ENCODE measurements around the gene ALAD.
A peak's percentile ranks its signal among the peaks of the same experiment; 100 is the strongest.
"Not testable (repeated sequence)": the region's sequence is repeated elsewhere in the genome, so short reads cannot be mapped to it uniquely, and the experiment has no call there.

Gene ALAD

DNA sequence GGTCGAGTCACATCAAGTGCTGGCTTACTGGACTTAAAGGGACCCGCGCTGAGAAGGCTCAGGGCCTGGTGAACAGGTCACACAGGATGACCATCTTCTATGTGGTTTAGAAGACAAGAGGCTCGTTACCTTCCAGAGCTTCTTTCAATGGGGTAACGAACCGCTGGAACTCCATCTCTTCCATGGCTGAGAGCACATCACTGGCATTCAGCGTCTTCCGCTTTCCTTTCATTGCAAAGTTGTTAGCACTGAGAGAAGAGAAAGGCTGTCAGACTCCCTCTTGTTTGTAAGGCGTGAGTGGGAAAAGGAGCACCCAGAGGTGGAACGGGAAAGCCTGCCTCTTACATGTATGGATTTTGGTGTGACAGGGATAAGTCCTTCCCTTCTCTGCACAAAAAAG, 8.4 kb upstream of the ALAD start:
- H3K9me2 ChIP-seq (replicated peaks; ENCODE audit: insufficient read depth, low read length) = no peaks in the 10 kb centered on the region
- peak overlapping the region; percentile 99 for H3K4me3 ChIP-seq (ENCODE audit: low read length)
- H3K4me1 ChIP-seq (ENCODE audit: low read length) = peaks cover 29% of the 10 kb centered on the region
- peak overlapping the region; percentile 100 for H3K4me2 ChIP-seq (ENCODE audit: low read depth, low read length)
- H4K20me1 ChIP-seq (ENCODE audit: insufficient read depth, low read length) = no peaks in the 10 kb centered on the region
- peak; percentile 17 for DNase-seq
- H3K9me3 ChIP-seq (replicated peaks; ENCODE audit: insufficient read depth, low read length) = no peaks in the 10 kb centered on the region
- TF ChIP-seq EZH2 (optimal IDR thresholded peaks at IDR 0.05; ENCODE audit: low read depth, low read length) = no peak
- no peak for TF ChIP-seq EZH2phosphoT487 (IDR thresholded peaks at IDR 0.05; ENCODE audit: low read length)
- TF ChIP-seq, protein P1, sequence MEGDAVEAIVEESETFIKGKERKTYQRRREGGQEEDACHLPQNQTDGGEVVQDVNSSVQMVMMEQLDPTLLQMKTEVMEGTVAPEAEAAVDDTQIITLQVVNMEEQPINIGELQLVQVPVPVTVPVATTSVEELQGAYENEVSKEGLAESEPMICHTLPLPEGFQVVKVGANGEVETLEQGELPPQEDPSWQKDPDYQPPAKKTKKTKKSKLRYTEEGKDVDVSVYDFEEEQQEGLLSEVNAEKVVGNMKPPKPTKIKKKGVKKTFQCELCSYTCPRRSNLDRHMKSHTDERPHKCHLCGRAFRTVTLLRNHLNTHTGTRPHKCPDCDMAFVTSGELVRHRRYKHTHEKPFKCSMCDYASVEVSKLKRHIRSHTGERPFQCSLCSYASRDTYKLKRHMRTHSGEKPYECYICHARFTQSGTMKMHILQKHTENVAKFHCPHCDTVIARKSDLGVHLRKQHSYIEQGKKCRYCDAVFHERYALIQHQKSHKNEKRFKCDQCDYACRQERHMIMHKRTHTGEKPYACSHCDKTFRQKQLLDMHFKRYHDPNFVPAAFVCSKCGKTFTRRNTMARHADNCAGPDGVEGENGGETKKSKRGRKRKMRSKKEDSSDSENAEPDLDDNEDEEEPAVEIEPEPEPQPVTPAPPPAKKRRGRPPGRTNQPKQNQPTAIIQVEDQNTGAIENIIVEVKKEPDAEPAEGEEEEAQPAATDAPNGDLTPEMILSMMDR (IDR thresholded peaks at IDR 0.05; ENCODE audit: low read length) = no peak
- H3K79me2 ChIP-seq (ENCODE audit: low read length) = peaks cover 28% of the 10 kb centered on the region
- peaks cover 39% of the 10 kb centered on the region for H3F3A ChIP-seq (ENCODE audit: insufficient read depth, low read length)
- peak overlapping the region; percentile 89; the same call in 1 of the 2 replicates for H2AFZ ChIP-seq (ENCODE audit: low read length)
- peaks cover 3% of the 10 kb centered on the region; the same call in 1 of the 2 replicates for H3K36me3 ChIP-seq (replicated peaks; ENCODE audit: insufficient read depth, low read length)
- peak overlapping the region; percentile 98 for H3K9ac ChIP-seq (ENCODE audit: low read length)
- peak overlapping the region; percentile 96; the same call in 1 of the 2 replicates for H3K27ac ChIP-seq (ENCODE audit: low read length)
- no peaks in the 10 kb centered on the region for H3K27me3 ChIP-seq (replicated peaks; ENCODE audit: insufficient read depth, low read length)

DNA sequence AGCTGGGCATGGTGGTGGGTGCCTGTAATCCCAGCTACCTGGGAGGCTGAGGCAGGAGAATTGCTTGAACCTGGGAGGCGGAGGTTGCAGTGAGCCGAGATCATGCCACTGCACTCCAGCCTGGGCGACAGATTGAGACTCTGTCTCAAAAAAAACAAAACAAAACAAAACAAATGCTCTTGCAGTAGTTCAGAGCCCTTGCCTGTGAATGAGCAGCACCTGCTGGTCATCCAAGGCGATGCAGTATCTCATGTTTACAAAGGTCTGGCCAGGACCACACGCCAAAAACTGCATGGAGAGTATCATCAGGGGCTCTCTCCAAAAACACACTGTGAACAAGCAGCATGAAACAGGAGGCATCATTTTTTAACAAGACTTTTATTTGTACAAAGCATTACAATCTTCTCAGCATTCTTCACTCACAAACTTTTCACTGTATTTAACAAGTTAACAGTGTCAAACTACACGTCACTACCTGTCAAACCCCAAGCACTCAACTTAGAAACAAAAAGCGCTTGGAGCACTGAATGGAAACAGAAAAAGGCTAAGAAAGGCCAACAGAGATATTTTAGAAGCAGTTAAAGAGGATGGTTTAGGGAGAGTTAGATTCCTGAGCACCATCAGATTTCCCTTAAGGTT, 5.9 kb upstream of the ALAD start:
- peaks cover 39% of the 10 kb centered on the region for H3F3A ChIP-seq (ENCODE audit: insufficient read depth, low read length)
- H3K9me2 ChIP-seq (replicated peaks; ENCODE audit: insufficient read depth, low read length); H3K27me3 ChIP-seq (replicated peaks; ENCODE audit: insufficient read depth, low read length); H3K9me3 ChIP-seq (replicated peaks; ENCODE audit: insufficient read depth, low read length); H2AFZ ChIP-seq (ENCODE audit: low read length); H4K20me1 ChIP-seq (ENCODE audit: insufficient read depth, low read length); H3K36me3 ChIP-seq (replicated peaks; ENCODE audit: insufficient read depth, low read length); H3K4me3 ChIP-seq (ENCODE audit: low read length): not testable (repeated sequence)
- H3K27ac ChIP-seq (ENCODE audit: low read length) = peak overlapping the region; percentile 69; the same call in 1 of the 2 replicates
- peak overlapping the region; percentile 100 for H3K4me2 ChIP-seq (ENCODE audit: low read depth, low read length)
- DNase-seq = peak; percentile 82
- TF ChIP-seq, protein P1 (IDR thresholded peaks at IDR 0.05; ENCODE audit: low read length) = peak; percentile 76
- H3K4me1 ChIP-seq (ENCODE audit: low read length) = peaks cover 37% of the 10 kb centered on the region
- peaks cover 28% of the 10 kb centered on the region for H3K79me2 ChIP-seq (ENCODE audit: low read length)
- peak overlapping the region; percentile 16; the same call in 1 of the 2 replicates for H3K9ac ChIP-seq (ENCODE audit: low read length)

DNA sequence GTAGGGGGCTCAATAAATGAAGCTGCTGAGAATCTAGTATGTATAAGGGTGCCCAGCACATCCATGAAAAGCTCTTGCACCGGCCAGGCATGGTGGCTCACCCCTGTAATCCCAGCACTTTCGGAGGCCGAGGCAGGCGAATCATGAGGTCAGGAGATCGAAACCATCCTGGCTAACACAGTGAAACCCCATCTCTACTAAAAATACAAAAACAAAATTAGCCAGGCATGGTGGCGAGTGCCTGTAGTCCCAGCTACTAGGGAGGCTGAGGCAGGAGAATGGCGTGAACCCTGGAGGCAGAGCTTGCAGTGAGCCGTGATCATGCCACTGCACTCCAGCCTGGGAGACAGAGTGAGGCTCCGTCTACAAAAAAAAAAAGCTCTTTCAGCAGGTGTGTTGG, 5.3 kb upstream of the ALAD start:
- H3K27me3 ChIP-seq (replicated peaks; ENCODE audit: insufficient read depth, low read length); H3K36me3 ChIP-seq (replicated peaks; ENCODE audit: insufficient read depth, low read length); H3K4me3 ChIP-seq (ENCODE audit: low read length); H3K9me3 ChIP-seq (replicated peaks; ENCODE audit: insufficient read depth, low read length); DNase-seq; H4K20me1 ChIP-seq (ENCODE audit: insufficient read depth, low read length); H3K9me2 ChIP-seq (replicated peaks; ENCODE audit: insufficient read depth, low read length); H2AFZ ChIP-seq (ENCODE audit: low read length); H3K9ac ChIP-seq (ENCODE audit: low read length): not testable (repeated sequence)
- peak overlapping the region; percentile 100; the same call in 1 of the 2 replicates for H3K4me2 ChIP-seq (ENCODE audit: low read depth, low read length)
- peaks cover 39% of the 10 kb centered on the region for H3F3A ChIP-seq (ENCODE audit: insufficient read depth, low read length)
- H3K27ac ChIP-seq (ENCODE audit: low read length) = peak overlapping the region; percentile 69; the same call in 1 of the 2 replicates
- H3K4me1 ChIP-seq (ENCODE audit: low read length) = peaks cover 42% of the 10 kb centered on the region
- H3K79me2 ChIP-seq (ENCODE audit: low read length) = peaks cover 28% of the 10 kb centered on the region

DNA sequence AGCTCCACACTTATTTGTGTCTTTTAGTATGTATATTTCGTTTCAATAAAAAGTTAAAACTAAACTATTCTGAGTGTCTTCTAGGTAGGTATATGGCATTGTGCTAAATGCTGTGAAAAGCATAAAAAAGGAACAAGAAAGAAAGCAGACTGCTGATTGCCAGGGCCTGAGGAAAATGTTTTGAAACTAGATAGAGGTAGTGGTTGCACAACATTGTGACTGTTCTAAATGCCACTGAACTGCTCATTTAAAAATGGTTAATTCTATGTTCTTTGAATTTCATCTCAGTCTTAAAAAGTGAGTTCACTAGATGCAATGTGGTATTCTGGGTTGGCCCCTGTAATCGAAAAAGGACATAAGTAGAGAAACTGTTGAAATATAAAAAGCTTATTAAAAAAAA, 2.6 kb upstream of the ALAD start:
- Histone ChIP-seq H3K27me3 (replicated peaks; ENCODE audit: insufficient read depth, low read length) (no peaks in the 10 kb centered on the region), H3K79me2 (ENCODE audit: low read length) (peaks cover 35% of the 10 kb centered on the region), H3K4me2 (ENCODE audit: low read depth, low read length) (no peak overlapping the region), H3K27ac (ENCODE audit: low read length) (no peak overlapping the region), H4K20me1 (ENCODE audit: insufficient read depth, low read length) (no peaks in the 10 kb centered on the region), H3K9ac (ENCODE audit: low read length) (no peak overlapping the region), H3K9me2 (replicated peaks; ENCODE audit: insufficient read depth, low read length) (no peaks in the 10 kb centered on the region), H3K9me3 (replicated peaks; ENCODE audit: insufficient read depth, low read length) (no peaks in the 10 kb centered on the region), H3F3A (ENCODE audit: insufficient read depth, low read length) (peaks cover 23% of the 10 kb centered on the region), H3K4me3 (ENCODE audit: low read length) (no peak overlapping the region), H3K36me3 (replicated peaks; ENCODE audit: insufficient read depth, low read length) (peaks cover 3% of the 10 kb centered on the region; the same call in 1 of the 2 replicates), H3K4me1 (ENCODE audit: low read length) (peaks cover 43% of the 10 kb centered on the region), H2AFZ (ENCODE audit: low read length) (no peak overlapping the region)
- TF ChIP-seq EZH2 (optimal IDR thresholded peaks at IDR 0.05; ENCODE audit: low read depth, low read length) = no peak
- TF ChIP-seq, protein P1 (IDR thresholded peaks at IDR 0.05; ENCODE audit: low read length) = no peak
- TF ChIP-seq EZH2phosphoT487 (IDR thresholded peaks at IDR 0.05; ENCODE audit: low read length) = no peak
- DNase-seq = no peak

All from MM.1S (cell line).